Vagina (tissue), 2 donors: ENCODE measurements around the gene GPR33.

ENCODE experiments used
- POLR2A ChIP-seq, 2 donors: fragments of 450-650 bp; IDR thresholded peaks; one replicate each; pipeline ENCODE4 v1.6.1; 2017; ENCODE audit warnings: antibody characterized with exemption in 2 of 2, mild to moderate bottlenecking in 2 of 2, moderate library complexity in 2 of 2
- POLR2AphosphoS5 ChIP-seq, 2 donors: sonication (generic); formaldehyde crosslinking; IDR thresholded peaks; one replicate each; pipeline ENCODE4 v1.9.0; 2017; ENCODE audit warnings: antibody characterized with exemption in 2 of 2, mild to moderate bottlenecking in 2 of 2, low read depth in 1 of 2; ENCODE audit not compliant: insufficient read depth in 1 of 2

GRCh38 chr14:31457665-31458659, 29.9 kb downstream of the GPR33 start:
- TF ChIP-seq POLR2AphosphoS5 (IDR thresholded peaks at IDR 0.05; ENCODE audit: insufficient read depth in 1 of 2, low read depth in 1 of 2) (no peak), POLR2A (IDR thresholded peaks at IDR 0.05) (no peak)
